GM19324 (cell line): ENCODE data around the gene MSMB.
"Not testable (repeated sequence)": the region's sequence is repeated elsewhere in the genome, so short reads cannot be mapped to it uniquely, and the experiment has no call there.

Experiments used
- ATAC-seq: cut with Tn5 transposase; IDR thresholded peaks from one replicate; pipeline ENCODE4 v1.9.1; 2021; ENCODE audit warnings: mild to moderate bottlenecking, moderate library complexity; ENCODE audit not compliant: unreplicated experiment, low FRiP score

Gene MSMB

GRCh38 chr10:46014683-46015405 lies 31.2 kb downstream of the MSMB start:
- ATAC-seq: no peak

GRCh38 chr10:46014206-46014605 lies 31.9 kb downstream of the MSMB start:
- ATAC-seq: no peak

GRCh38 chr10:46012746-46013145 lies 33.3 kb downstream of the MSMB start:
- ATAC-seq: no peak

GRCh38 chr10:46006219-46006618 lies 39.9 kb downstream of the MSMB start:
- ATAC-seq: no peak

GRCh38 chr10:46005383-46005782 lies 40.7 kb downstream of the MSMB start:
- no peak for ATAC-seq

GRCh38 chr10:46004963-46005362 lies 41.1 kb downstream of the MSMB start:
- no peak for ATAC-seq

GRCh38 chr10:46002916-46003693 lies 43.0 kb downstream of the MSMB start:
- ATAC-seq: no peak

- ATAC-seq: not testable (repeated sequence)
These were observed 43.8 kb downstream of the MSMB start for GRCh38 chr10:46002189-46002687.

- ATAC-seq: no peak
These were observed 44.8 kb downstream of the MSMB start for GRCh38 chr10:46001187-46001756.

GRCh38 chr10:46000538-46000937 lies 45.5 kb downstream of the MSMB start:
- no peak for ATAC-seq

- not testable (repeated sequence) for ATAC-seq
These were observed 46.1 kb downstream of the MSMB start for GRCh38 chr10:45999955-46000354.

- ATAC-seq: no peak
These were observed 47.9 kb downstream of the MSMB start for GRCh38 chr10:45997994-45998763.

- ATAC-seq: no peak
These were observed 48.5 kb downstream of the MSMB start for GRCh38 chr10:45997557-45997956.

GRCh38 chr10:45985590-45985989 lies 60.5 kb downstream of the MSMB start:
- not testable (repeated sequence) for ATAC-seq

- not testable (repeated sequence) for ATAC-seq
These were observed 61.6 kb downstream of the MSMB start for GRCh38 chr10:45984473-45984872.

GRCh38 chr10:45983538-45984186 lies 62.4 kb downstream of the MSMB start:
- not testable (repeated sequence) for ATAC-seq
